Trophoblast cell (in vitro differentiated cells and primary cell): ENCODE data around the gene NCAM1.

ENCODE experiments used
- DNase-seq, 2 donors: peaks; one replicate each; pipeline ENCODE4 v3.0.0-alpha.2; 2016
- H2AFZ ChIP-seq: 2 replicates; pipeline ENCODE4 v1.6.1; 2013; ENCODE audit warnings: low read length, moderate library complexity, mild to moderate bottlenecking; ENCODE audit not compliant: insufficient read depth, poor library complexity
- H2AK5ac ChIP-seq: 2 replicates; pipeline ENCODE4 v1.6.1; 2013; ENCODE audit warnings: mild to moderate bottlenecking, low read length
- H2BK120ac ChIP-seq: 2 replicates; pipeline ENCODE4 v1.6.1; 2013; ENCODE audit warnings: low read length, mild to moderate bottlenecking, moderate library complexity; ENCODE audit not compliant: insufficient read depth, poor library complexity
- H2BK12ac ChIP-seq: 2 replicates; pipeline ENCODE4 v1.6.1; 2013; ENCODE audit warnings: mild to moderate bottlenecking, low read length, moderate library complexity
- H2BK5ac ChIP-seq: 2 replicates; pipeline ENCODE4 v1.6.1; 2013; ENCODE audit warnings: low read length, low read depth, moderate library complexity, mild to moderate bottlenecking; ENCODE audit not compliant: poor library complexity
- H3K14ac ChIP-seq: 2 replicates; pipeline ENCODE4 v1.6.1; 2013; ENCODE audit warnings: mild to moderate bottlenecking, low read length
- H3K18ac ChIP-seq: 2 replicates; pipeline ENCODE4 v1.6.1; 2013; ENCODE audit warnings: mild to moderate bottlenecking, low read length
- H3K23ac ChIP-seq: 2 replicates; pipeline ENCODE4 v1.6.1; 2013; ENCODE audit warnings: low read length
- H3K27ac ChIP-seq: 2 replicates; pipeline ENCODE4 v1.5.1; 2013; ENCODE audit warnings: low read depth, mild to moderate bottlenecking, inconsistent platforms, low read length, moderate library complexity
- H3K27me3 ChIP-seq: 2 replicates; pipeline ENCODE4 v1.6.1; 2013; ENCODE audit warnings: inconsistent platforms, mild to moderate bottlenecking, low read length, moderate library complexity; ENCODE audit not compliant: insufficient read depth
- H3K36me3 ChIP-seq, 2 experiments: 1 replicate in 1 of 2; 2 replicates in 1 of 2; pipeline ENCODE4 v1.6.1; 2013; ENCODE audit warnings: low read length in 2 of 2, mild to moderate bottlenecking in 2 of 2, moderate library complexity in 1 of 2; ENCODE audit not compliant: insufficient read depth in 2 of 2, control insufficient read depth in 1 of 2
- H3K4ac ChIP-seq: 2 replicates; pipeline ENCODE4 v1.6.1; 2013; ENCODE audit warnings: low read depth, mild to moderate bottlenecking, low read length, moderate library complexity
- H3K4me1 ChIP-seq, 2 experiments: 1 replicate in 1 of 2; 2 replicates in 1 of 2; pipeline ENCODE4 v1.6.1; 2013; ENCODE audit warnings: low read length in 2 of 2, mild to moderate bottlenecking in 2 of 2, moderate library complexity in 1 of 2; ENCODE audit not compliant: insufficient read depth in 2 of 2, control insufficient read depth in 1 of 2
- H3K4me2 ChIP-seq: 2 replicates; pipeline ENCODE4 v1.6.1; 2013; ENCODE audit warnings: inconsistent platforms, mild to moderate bottlenecking, low read length, moderate library complexity
- H3K4me3 ChIP-seq: 2 replicates; pipeline ENCODE4 v1.5.1; 2013; ENCODE audit warnings: mild to moderate bottlenecking, low read depth, low read length, inconsistent platforms
- H3K79me1 ChIP-seq: one replicate; pipeline ENCODE4 v1.6.1; 2013; ENCODE audit warnings: low read length
- H3K79me2 ChIP-seq: 2 replicates; pipeline ENCODE4 v1.6.1; 2013; ENCODE audit warnings: low read length, mild to moderate bottlenecking; ENCODE audit not compliant: control insufficient read depth, insufficient read depth, poor library complexity
- H3K9ac ChIP-seq: 2 replicates; pipeline ENCODE4 v1.6.1; 2013; ENCODE audit warnings: mild to moderate bottlenecking, low read length
- H3K9me3 ChIP-seq: 2 replicates; pipeline ENCODE4 v1.6.1; 2013; ENCODE audit warnings: low read depth, mild to moderate bottlenecking, control low read depth, inconsistent platforms, low read length; ENCODE audit not compliant: insufficient read depth
- H4K12ac ChIP-seq: 2 replicates; pipeline ENCODE4 v1.6.1; 2013; ENCODE audit warnings: low read depth, mild to moderate bottlenecking, low read length, moderate library complexity
- H4K8ac ChIP-seq: 2 replicates; pipeline ENCODE4 v1.6.1; 2013; ENCODE audit warnings: low read depth, mild to moderate bottlenecking, low read length, moderate library complexity
- H4K91ac ChIP-seq: one replicate; pipeline ENCODE4 v1.6.1; 2013; ENCODE audit warnings: low read depth, mild to moderate bottlenecking, low read length, moderate library complexity
- WGBS: extraction: QIAGEN DNeasy Blood & Tissue Kit; methylation state at CpG from one replicate; pipeline ENCODE4 v1.1.7; 2013; ENCODE audit warnings: missing lambda C conversion rate; ENCODE audit not compliant: insufficient read length, insufficient coverage; ENCODE audit errors: extremely low coverage; 5-methylcytosine and 5-hydroxymethylcytosine counted together

The NCAM1 gene

GRCh38 chr11:113249786-113250185 is 288.6 kb downstream of the NCAM1 start:
- Histone ChIP-seq H4K91ac (no peak overlapping the region), H3K9me3 (no peaks in the 10 kb centered on the region), H2BK12ac (no peak overlapping the region), H3K79me1 (no peaks in the 10 kb centered on the region), H4K12ac (no peak overlapping the region), H3K4me1 (no peaks in the 10 kb centered on the region), H3K18ac (no peak overlapping the region), H4K8ac (no peak overlapping the region), H3K4me3 (no peak overlapping the region), H2BK5ac (no peak overlapping the region), H3K36me3 (no peaks in the 10 kb centered on the region), H3K27me3 (no peaks in the 10 kb centered on the region), H3K9ac (no peak overlapping the region), H3K4me2 (no peak overlapping the region), H3K23ac (no peak overlapping the region), H3K79me2 (no peaks in the 10 kb centered on the region), H2BK120ac (no peak overlapping the region), H3K27ac (no peak overlapping the region), H3K4ac (no peak overlapping the region), H2AFZ (no peak overlapping the region), H3K14ac (no peak overlapping the region), H2AK5ac (no peak overlapping the region)
- no peak for DNase-seq
- no CpG with 5 or more reads among the region's 6 CpGs for WGBS

GRCh38 chr11:113251281-113251680 is 290.1 kb downstream of the NCAM1 start:
- H3K23ac ChIP-seq, result no peak overlapping the region

DNA sequence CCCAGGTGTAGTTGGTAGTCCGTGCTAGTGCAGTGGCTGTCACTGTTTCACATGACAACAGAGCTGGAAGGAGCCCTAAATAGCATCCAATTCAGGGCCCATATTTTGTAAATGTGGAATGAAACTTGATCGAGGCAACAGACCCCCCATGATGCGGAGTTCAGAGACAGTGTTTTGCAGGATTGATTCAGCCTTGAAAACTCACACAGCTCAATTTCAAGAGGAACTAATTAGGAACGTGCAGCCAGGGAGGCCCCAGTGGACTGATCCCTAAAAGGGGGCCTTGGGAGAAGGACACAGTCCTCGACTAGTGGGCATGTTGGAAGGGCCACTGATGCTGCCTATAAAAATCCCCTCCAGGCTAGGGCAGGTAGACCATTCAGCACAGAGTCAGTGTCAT is 292.2 kb downstream of the NCAM1 start:
- no CpG with 5 or more reads among the region's 5 CpGs for WGBS
- no peak overlapping the region for H3K4ac ChIP-seq
- no peak overlapping the region for H2AK5ac ChIP-seq
- no peak overlapping the region for H2AFZ ChIP-seq
- no peaks in the 10 kb centered on the region for H3K27me3 ChIP-seq
- H3K4me1 ChIP-seq, result no peaks in the 10 kb centered on the region
- no peak overlapping the region for H3K4me3 ChIP-seq
- no peak overlapping the region for H2BK12ac ChIP-seq
- H3K36me3 ChIP-seq, result no peaks in the 10 kb centered on the region
- H3K9ac ChIP-seq, result no peak overlapping the region
- H3K27ac ChIP-seq, result no peak overlapping the region
- no peak overlapping the region for H4K91ac ChIP-seq
- no peak overlapping the region for H3K14ac ChIP-seq
- no peak overlapping the region for H2BK120ac ChIP-seq
- no peaks in the 10 kb centered on the region for H3K79me1 ChIP-seq
- no peak overlapping the region for H4K8ac ChIP-seq
- no peaks in the 10 kb centered on the region for H3K9me3 ChIP-seq
- DNase-seq, result no peak
- H3K79me2 ChIP-seq, result no peaks in the 10 kb centered on the region
- no peak overlapping the region for H3K4me2 ChIP-seq
- H2BK5ac ChIP-seq, result no peak overlapping the region
- no peak overlapping the region for H4K12ac ChIP-seq
- H3K18ac ChIP-seq, result no peak overlapping the region
- H3K23ac ChIP-seq, result no peak overlapping the region

More at GRCh38 chr11:113251281-113251680, 290.1 kb downstream of the NCAM1 start:
- Histone ChIP-seq H3K4me1 (no peaks in the 10 kb centered on the region), H3K27ac (no peak overlapping the region), H3K14ac (no peak overlapping the region), H2AFZ (no peak overlapping the region), H2AK5ac (no peak overlapping the region), H3K9ac (no peak overlapping the region), H3K79me1 (no peaks in the 10 kb centered on the region), H3K4ac (no peak overlapping the region), H3K4me2 (no peak overlapping the region), H4K12ac (no peak overlapping the region), H3K36me3 (no peaks in the 10 kb centered on the region), H3K9me3 (no peaks in the 10 kb centered on the region), H3K18ac (no peak overlapping the region), H3K4me3 (no peak overlapping the region), H2BK12ac (no peak overlapping the region), H2BK5ac (no peak overlapping the region), H4K91ac (no peak overlapping the region), H3K79me2 (no peaks in the 10 kb centered on the region), H4K8ac (no peak overlapping the region), H3K27me3 (no peaks in the 10 kb centered on the region), H2BK120ac (no peak overlapping the region)
- no peak for DNase-seq
- WGBS, result no CpG with 5 or more reads among the region's 4 CpGs

DNA sequence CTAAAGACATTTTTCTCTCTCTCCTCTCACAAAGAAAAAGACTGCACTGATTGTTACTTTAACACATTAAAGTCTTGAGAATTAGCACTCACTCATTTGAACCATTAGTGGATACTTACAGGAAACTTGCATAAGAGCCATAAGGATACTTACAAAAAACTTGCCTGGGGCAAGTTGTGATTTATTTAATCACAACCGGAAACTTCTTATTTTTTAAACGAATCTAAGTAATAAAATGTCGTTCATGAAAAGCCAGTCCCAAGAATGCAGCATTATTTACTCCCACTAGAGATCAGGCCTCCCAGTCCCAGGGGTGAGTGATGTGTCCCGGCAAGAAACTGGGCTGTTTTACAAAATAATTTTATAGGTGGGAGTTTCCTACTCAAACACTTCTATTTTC is 293.9 kb downstream of the NCAM1 start:
- H3K23ac ChIP-seq, result no peak overlapping the region
- no peak overlapping the region for H3K4ac ChIP-seq
- no peaks in the 10 kb centered on the region for H3K79me2 ChIP-seq
- no peak overlapping the region for H2BK120ac ChIP-seq
- no peaks in the 10 kb centered on the region for H3K36me3 ChIP-seq
- H4K91ac ChIP-seq, result no peak overlapping the region
- no peak overlapping the region for H3K14ac ChIP-seq
- WGBS, result no CpG with 5 or more reads among the region's 4 CpGs
- no peak overlapping the region for H4K12ac ChIP-seq
- no peak overlapping the region for H2BK5ac ChIP-seq
- no peaks in the 10 kb centered on the region for H3K79me1 ChIP-seq
- no peaks in the 10 kb centered on the region for H3K4me1 ChIP-seq
- no peak overlapping the region for H3K27ac ChIP-seq
- H3K9ac ChIP-seq, result no peak overlapping the region
- H3K9me3 ChIP-seq, result no peaks in the 10 kb centered on the region
- no peak for DNase-seq
- no peak overlapping the region for H2AK5ac ChIP-seq
- no peaks in the 10 kb centered on the region for H3K27me3 ChIP-seq
- H3K4me3 ChIP-seq, result no peak overlapping the region
- no peak overlapping the region for H2AFZ ChIP-seq
- no peak overlapping the region for H3K18ac ChIP-seq
- H2BK12ac ChIP-seq, result no peak overlapping the region
- no peak overlapping the region for H3K4me2 ChIP-seq
- no peak overlapping the region for H4K8ac ChIP-seq
